ENCODE data around the gene AREG.

GRCh38 chr4:74455361-74456055 is 10.6 kb downstream of the AREG start:
- no peak for TF ChIP-seq CTCF (IDR thresholded peaks at IDR 0.05)
- no peak for TF ChIP-seq POLR2A (IDR thresholded peaks at IDR 0.05)

All from thyroid gland (tissue), 4 donors.